ENCODE results near the gene PRKCA.
"Not testable (repeated sequence)": the region's sequence is repeated elsewhere in the genome, so short reads cannot be mapped to it uniquely, and the experiment has no call there.

Gene PRKCA

DNA sequence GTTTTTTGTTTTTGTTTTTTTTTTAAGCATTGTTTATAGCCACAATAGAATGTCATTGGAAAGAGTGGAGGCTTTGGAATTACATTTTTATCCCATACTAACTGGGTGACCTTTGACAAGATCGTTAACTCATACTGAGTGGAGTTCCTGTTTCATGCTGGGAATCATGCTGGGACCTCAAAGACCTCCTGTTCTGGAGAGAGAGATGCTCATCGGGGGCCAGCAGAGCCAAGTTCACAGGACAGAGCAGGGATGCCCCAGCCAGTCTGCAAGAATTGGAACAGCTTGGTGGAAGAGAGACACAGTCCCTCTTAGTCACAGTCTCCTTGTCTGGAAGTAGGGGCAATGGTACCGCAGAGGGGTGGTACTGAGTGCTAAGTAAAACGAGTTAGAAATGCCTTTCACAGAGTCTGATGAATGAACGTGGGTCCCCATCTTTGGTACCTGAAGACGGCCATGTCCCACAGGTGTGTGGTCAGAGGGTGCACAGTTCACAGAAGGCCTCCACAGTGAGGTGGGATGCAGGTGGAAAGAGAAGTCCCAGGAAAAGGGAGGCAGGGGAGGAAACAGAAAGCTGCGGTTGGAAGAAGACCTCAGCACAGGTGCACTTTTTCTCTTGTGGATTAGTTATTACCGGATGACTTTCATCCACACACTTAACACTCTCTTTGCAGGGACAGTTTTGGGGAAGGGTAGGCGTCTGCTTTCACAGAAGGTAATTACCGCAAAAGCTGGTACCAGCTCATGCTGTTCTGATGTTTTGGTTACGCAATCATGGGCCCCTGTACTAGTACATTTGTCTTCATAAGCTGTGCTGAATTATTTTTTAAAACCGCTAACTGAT, 147.8 kb downstream of the PRKCA start:
- Histone ChIP-seq H3K9ac (ENCODE audit: low read length) (no peak overlapping the region), H3K36me3 (ENCODE audit: control insufficient read depth, insufficient read depth, low read length) (no peaks in the 10 kb centered on the region), H3K27me3 (ENCODE audit: control insufficient read depth, insufficient read depth, low read length) (no peaks in the 10 kb centered on the region), H3K4me3 (ENCODE audit: low read length) (no peak overlapping the region), H3K27ac (ENCODE audit: low read depth, low read length) (no peak overlapping the region), H3K4me1 (ENCODE audit: control insufficient read depth, insufficient read depth, low read length) (peaks cover 2% of the 10 kb centered on the region)

DNA sequence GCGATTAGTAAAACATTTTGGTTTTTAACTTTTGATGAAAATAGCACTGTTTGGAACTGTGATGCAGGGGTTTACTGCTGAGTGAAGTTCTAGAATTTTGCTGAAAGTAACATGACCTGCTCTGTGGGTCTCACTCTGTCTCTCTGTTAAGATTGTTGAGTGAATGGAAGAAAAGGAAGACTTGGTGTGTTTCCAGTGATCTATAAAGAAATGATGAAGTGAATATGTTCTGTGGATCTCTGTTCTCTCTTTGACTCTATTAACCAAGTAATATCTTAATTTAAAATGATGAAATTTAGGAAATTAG, 148.4 kb downstream of the PRKCA start:
- Histone ChIP-seq H3K36me3 (ENCODE audit: control insufficient read depth, insufficient read depth, low read length) (no peaks in the 10 kb centered on the region), H3K4me3 (ENCODE audit: low read length) (no peak overlapping the region), H3K9ac (ENCODE audit: low read length) (no peak overlapping the region), H3K27ac (ENCODE audit: low read depth, low read length) (no peak overlapping the region), H3K4me1 (ENCODE audit: control insufficient read depth, insufficient read depth, low read length) (peaks cover 2% of the 10 kb centered on the region), H3K27me3 (ENCODE audit: control insufficient read depth, insufficient read depth, low read length) (no peaks in the 10 kb centered on the region)

DNA sequence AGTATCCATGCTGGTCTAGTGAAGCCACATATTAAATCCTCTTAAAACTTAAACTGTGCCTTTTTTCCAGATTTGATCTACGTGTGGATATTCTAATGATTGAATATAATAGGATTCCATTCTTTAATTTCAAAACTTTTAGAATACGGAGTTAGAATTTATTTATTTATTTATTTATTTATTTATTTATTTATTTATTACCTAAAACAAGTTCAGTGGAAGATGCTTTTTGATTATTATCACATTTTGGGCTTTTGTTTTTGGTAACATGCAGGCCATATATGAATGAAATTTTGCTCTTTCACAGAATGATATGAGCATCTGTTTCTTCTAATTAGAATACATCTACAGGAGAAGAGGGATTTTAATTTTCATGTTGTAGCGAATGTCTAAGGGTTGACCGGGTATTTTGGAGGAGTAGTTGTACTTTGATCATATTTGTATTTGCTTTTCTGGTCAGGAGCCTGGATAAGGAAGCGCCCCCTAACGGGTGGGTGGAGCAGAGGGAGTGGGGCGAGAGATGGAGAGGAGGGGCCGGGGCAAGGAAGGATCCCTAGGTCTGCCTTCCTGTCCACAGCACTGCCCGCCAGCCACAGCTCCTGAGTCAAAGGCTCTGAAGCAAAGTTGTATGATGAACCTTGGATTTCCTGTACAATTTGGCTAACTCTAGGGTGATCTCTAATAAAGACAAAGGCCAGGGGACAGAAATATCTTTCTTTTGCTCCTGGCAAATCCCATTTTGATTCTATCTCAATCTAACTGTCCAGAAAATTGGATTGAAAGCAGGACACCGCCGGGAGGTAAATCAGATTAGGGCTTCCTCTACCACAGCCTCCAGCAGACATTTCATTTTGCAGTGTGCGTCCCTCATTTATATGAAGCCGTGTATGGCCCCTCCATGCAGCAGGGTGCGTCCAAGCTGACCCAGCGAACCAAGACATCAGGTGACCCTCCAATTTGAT, 149.1 kb downstream of the PRKCA start:
- no peaks in the 10 kb centered on the region for H3K36me3 ChIP-seq (ENCODE audit: control insufficient read depth, insufficient read depth, low read length)
- peaks cover 2% of the 10 kb centered on the region for H3K4me1 ChIP-seq (ENCODE audit: control insufficient read depth, insufficient read depth, low read length)
- H3K27me3 ChIP-seq (ENCODE audit: control insufficient read depth, insufficient read depth, low read length), result no peaks in the 10 kb centered on the region
- no peak overlapping the region for H3K4me3 ChIP-seq (ENCODE audit: low read length)
- H3K9ac ChIP-seq (ENCODE audit: low read length), result no peak overlapping the region
- no peak overlapping the region for H3K27ac ChIP-seq (ENCODE audit: low read depth, low read length)

DNA sequence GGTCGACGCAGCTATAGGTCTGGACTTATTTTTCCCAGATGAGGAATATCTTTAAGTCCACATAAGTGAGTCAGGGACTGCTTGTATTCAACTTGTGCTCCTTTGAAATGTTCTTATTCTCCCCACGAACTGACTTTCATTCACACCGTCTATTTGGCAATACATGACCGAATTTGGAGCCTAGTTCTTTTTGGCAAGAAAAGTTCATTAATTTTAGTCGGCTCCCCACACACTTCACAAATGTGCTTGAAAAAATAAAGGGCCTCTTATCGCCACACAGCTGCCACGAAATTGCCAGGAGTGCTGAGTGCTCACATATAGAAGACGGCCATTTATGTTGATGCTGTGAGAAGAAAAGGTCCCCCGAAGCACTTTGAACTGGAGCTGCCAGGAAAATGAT, 152.6 kb downstream of the PRKCA start:
- Histone ChIP-seq H3K4me3 (ENCODE audit: low read length) (no peak overlapping the region), H3K27me3 (ENCODE audit: control insufficient read depth, insufficient read depth, low read length) (no peaks in the 10 kb centered on the region), H3K9ac (ENCODE audit: low read length) (no peak overlapping the region), H3K27ac (ENCODE audit: low read depth, low read length) (no peak overlapping the region), H3K36me3 (ENCODE audit: control insufficient read depth, insufficient read depth, low read length) (no peaks in the 10 kb centered on the region), H3K4me1 (ENCODE audit: control insufficient read depth, insufficient read depth, low read length) (no peaks in the 10 kb centered on the region)

DNA sequence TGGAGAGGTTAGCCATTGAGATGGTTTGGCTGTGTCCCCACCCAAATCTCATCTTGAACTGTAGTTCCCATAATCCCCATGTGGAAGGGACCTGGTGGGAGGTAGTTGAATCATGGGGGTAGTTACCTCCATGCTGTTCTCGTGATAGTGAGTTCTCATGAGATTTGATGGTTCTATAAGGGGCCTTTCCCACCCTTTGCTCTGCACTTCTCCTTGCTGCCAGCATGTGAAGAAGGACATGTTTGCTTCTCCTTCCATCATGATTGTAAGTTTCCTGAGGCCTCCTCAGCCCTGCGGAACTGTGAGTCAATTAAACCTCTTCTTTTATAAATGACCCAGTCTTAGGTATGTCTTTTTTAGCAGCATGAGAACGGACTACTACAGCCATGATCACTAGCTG, 155.1 kb downstream of the PRKCA start:
- not testable (repeated sequence) for H3K4me3 ChIP-seq (ENCODE audit: low read length); H3K4me1 ChIP-seq (ENCODE audit: control insufficient read depth, insufficient read depth, low read length); H3K27me3 ChIP-seq (ENCODE audit: control insufficient read depth, insufficient read depth, low read length); H3K36me3 ChIP-seq (ENCODE audit: control insufficient read depth, insufficient read depth, low read length); H3K9ac ChIP-seq (ENCODE audit: low read length); H3K27ac ChIP-seq (ENCODE audit: low read depth, low read length)

DNA sequence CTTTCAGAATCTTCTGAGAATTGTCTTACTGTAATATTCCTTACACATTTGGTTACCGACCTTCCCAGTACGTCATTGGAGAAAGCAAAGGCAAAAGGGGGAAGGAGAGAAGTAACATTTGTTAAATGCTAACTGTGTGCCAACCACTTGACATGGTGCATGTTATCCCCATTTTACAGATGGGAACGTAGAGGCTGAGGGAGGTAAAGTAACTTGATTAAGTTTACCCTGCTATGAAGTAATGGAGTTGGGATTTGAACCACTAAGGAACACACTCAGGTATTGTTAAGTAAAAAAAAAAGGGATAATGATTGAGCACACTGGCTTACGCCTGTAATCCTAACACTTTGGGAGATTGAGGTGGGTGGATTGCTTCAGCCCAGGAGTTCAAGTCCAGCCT, 156.4 kb downstream of the PRKCA start:
- Histone ChIP-seq H3K4me1 (ENCODE audit: control insufficient read depth, insufficient read depth, low read length) (peaks cover 3% of the 10 kb centered on the region), H3K27me3 (ENCODE audit: control insufficient read depth, insufficient read depth, low read length) (no peaks in the 10 kb centered on the region), H3K9ac (ENCODE audit: low read length) (no peak overlapping the region), H3K36me3 (ENCODE audit: control insufficient read depth, insufficient read depth, low read length) (no peaks in the 10 kb centered on the region), H3K27ac (ENCODE audit: low read depth, low read length) (no peak overlapping the region), H3K4me3 (ENCODE audit: low read length) (no peak overlapping the region)

DNA sequence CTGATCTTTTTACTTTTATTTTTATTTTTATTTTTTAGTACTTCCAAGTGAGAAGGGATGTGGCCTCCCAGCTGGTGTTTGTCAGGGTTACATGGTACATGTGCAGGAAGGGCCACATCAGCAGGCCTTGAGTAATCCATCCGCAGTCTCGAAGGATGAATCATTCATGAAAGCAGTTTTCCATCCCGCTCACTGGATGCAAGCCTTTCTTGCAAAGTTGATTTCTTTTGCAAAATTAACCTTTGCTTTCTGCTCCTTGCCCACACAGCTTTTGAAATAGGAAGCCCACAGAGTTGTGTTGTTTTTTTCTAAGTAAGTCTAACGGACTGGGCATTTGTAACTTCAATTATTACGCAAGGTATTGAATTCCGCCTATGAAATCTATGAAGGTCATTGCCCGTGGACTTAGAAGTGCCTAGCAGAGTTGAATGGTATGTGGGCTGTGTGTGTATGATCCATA, 157.4 kb downstream of the PRKCA start:
- Histone ChIP-seq H3K9ac (ENCODE audit: low read length) (no peak overlapping the region), H3K27ac (ENCODE audit: low read depth, low read length) (no peak overlapping the region), H3K4me3 (ENCODE audit: low read length) (no peak overlapping the region), H3K4me1 (ENCODE audit: control insufficient read depth, insufficient read depth, low read length) (peaks cover 3% of the 10 kb centered on the region), H3K36me3 (ENCODE audit: control insufficient read depth, insufficient read depth, low read length) (no peaks in the 10 kb centered on the region), H3K27me3 (ENCODE audit: control insufficient read depth, insufficient read depth, low read length) (no peaks in the 10 kb centered on the region)

DNA sequence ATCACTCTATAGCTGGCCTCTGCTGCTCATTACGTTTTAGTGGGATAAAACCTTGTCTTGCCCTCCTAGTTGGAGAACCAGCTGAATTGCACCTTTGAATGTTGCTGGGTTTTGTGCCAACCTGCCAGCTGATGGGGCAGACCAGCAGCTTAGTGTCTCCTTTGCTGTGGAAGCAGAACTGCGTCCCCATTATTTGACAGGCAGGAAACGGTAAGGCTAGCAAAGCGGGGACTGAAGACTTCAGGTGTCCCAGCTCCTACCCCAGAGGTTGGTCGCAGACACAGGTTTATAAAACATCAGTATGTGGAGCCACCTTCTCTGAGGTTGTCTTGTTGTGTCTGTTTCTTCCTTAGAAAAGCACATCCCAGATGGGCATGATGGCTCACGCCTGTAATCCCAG, 158.1 kb downstream of the PRKCA start:
- Histone ChIP-seq H3K36me3 (ENCODE audit: control insufficient read depth, insufficient read depth, low read length) (no peaks in the 10 kb centered on the region), H3K27ac (ENCODE audit: low read depth, low read length) (no peak overlapping the region), H3K4me1 (ENCODE audit: control insufficient read depth, insufficient read depth, low read length) (peaks cover 6% of the 10 kb centered on the region), H3K4me3 (ENCODE audit: low read length) (no peak overlapping the region), H3K9ac (ENCODE audit: low read length) (no peak overlapping the region), H3K27me3 (ENCODE audit: control insufficient read depth, insufficient read depth, low read length) (no peaks in the 10 kb centered on the region)

DNA sequence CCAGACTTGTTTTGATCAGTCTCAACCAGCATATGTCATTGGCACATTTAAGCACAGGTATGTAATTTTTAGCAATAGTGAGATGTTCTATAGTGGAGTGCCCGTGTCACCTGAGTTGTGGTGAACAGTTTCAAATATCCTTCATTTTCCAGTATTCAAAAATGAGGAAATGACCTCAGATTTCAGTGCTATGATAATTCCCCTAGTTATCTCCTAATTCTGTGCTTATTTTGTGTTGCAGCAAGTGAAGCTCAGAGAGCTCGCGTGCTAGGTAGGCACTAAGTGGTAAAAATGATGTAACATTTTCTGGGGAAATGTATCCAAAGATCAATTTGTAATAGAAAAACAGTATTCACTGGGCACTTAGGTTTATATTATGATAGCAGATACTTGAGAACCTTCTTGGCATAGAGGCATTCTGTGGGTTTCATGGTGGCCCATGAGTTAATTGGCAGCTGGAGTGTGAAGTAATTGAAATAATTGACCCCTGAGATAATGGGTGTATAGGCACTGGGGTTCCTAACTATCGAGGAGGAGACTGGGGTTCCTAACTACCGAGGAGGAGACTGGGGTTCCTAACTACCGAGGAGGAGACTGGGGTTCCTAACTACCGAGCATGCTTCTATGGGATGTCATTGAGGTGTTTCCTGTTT, 159.1 kb downstream of the PRKCA start:
- peaks cover 11% of the 10 kb centered on the region for H3K4me1 ChIP-seq (ENCODE audit: control insufficient read depth, insufficient read depth, low read length)
- H3K27ac ChIP-seq (ENCODE audit: low read depth, low read length), result no peak overlapping the region
- no peaks in the 10 kb centered on the region for H3K36me3 ChIP-seq (ENCODE audit: control insufficient read depth, insufficient read depth, low read length)
- H3K9ac ChIP-seq (ENCODE audit: low read length), result no peak overlapping the region
- H3K27me3 ChIP-seq (ENCODE audit: control insufficient read depth, insufficient read depth, low read length), result no peaks in the 10 kb centered on the region
- no peak overlapping the region for H3K4me3 ChIP-seq (ENCODE audit: low read length)

DNA sequence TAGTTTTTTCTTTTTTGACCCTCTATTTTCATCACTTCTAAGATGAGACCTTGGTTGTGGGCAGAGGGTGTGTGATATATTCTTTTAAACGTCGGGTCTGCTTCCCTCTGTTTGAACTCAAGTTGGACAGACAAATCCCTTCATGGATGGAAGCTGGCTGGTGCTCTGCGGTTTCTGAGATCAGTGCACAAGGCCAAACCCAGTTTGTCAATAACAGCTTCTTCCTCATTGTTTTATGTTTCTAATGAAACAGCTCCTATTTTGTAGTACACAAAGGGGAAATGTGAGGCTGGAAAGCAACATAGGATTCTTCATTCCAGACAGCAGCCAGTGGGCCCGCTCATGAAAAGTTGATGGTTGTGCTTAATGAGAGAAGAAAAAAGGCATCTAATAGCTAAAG, 159.6 kb downstream of the PRKCA start:
- Histone ChIP-seq H3K27me3 (ENCODE audit: control insufficient read depth, insufficient read depth, low read length) (no peaks in the 10 kb centered on the region), H3K27ac (ENCODE audit: low read depth, low read length) (no peak overlapping the region), H3K9ac (ENCODE audit: low read length) (no peak overlapping the region), H3K4me3 (ENCODE audit: low read length) (no peak overlapping the region), H3K36me3 (ENCODE audit: control insufficient read depth, insufficient read depth, low read length) (no peaks in the 10 kb centered on the region), H3K4me1 (ENCODE audit: control insufficient read depth, insufficient read depth, low read length) (peaks cover 13% of the 10 kb centered on the region)

DNA sequence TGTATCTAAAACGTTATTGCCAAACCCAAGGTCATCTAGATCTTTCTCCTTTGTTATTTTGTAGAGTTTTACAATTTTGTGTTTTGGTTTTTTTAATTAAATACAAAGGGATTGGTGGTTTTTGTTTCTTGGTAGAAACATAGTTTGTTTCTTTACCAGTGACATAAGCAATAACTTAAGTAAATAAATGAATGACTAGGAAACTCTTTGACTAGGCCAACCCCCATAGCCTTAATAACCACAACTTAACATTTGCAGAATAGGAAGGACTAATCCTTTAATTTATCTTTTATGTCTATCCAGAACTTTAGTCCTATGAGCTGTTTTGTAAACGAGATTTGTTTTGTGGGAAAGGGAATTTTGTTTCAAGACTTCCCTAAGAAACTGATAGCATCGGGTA, 162.5 kb downstream of the PRKCA start:
- H3K36me3 ChIP-seq (ENCODE audit: control insufficient read depth, insufficient read depth, low read length), result no peaks in the 10 kb centered on the region
- no peak overlapping the region for H3K27ac ChIP-seq (ENCODE audit: low read depth, low read length)
- no peak overlapping the region for H3K4me3 ChIP-seq (ENCODE audit: low read length)
- H3K4me1 ChIP-seq (ENCODE audit: control insufficient read depth, insufficient read depth, low read length), result peaks cover 19% of the 10 kb centered on the region
- H3K27me3 ChIP-seq (ENCODE audit: control insufficient read depth, insufficient read depth, low read length), result no peaks in the 10 kb centered on the region
- H3K9ac ChIP-seq (ENCODE audit: low read length), result no peak overlapping the region

DNA sequence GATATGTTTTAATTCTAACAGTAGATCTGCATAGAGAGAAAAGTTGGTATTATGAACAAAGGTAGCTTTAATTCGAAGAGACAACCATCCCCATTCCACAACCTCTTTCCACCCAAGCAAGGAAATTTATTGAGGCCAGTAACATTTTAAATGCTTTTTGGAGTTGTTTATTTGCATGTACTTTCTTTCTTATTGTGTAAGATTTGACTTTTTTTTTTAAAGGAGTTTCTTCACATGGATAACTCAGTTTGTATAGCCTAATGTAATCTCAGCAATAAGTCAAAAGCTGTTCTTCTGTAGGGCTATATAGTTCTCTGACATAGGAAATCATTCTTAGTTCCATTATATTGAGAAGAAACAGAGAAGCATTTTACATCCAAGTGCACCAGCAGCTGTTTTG, 163.3 kb downstream of the PRKCA start:
- H3K4me1 ChIP-seq (ENCODE audit: control insufficient read depth, insufficient read depth, low read length), result peaks cover 22% of the 10 kb centered on the region

More for the DNA sequence above, 163.3 kb downstream of the PRKCA start:
- Histone ChIP-seq H3K27ac (ENCODE audit: low read depth, low read length) (peak overlapping the region; percentile 33), H3K36me3 (ENCODE audit: control insufficient read depth, insufficient read depth, low read length) (no peaks in the 10 kb centered on the region), H3K4me3 (ENCODE audit: low read length) (no peak overlapping the region), H3K9ac (ENCODE audit: low read length) (no peak overlapping the region), H3K27me3 (ENCODE audit: control insufficient read depth, insufficient read depth, low read length) (no peaks in the 10 kb centered on the region)

Data from rectal smooth muscle tissue (tissue), 1 donor.